Naive thymus-derived CD8-positive, alpha-beta T cell (primary cell): Measurements from ENCODE around the gene OR5AS1. TPM values are rescaled to one million over a fixed set of nuclear protein-coding genes. Genes with fewer than 3 reads are reported as not detected.
"Not testable (repeated sequence)": the region's sequence is repeated elsewhere in the genome, so short reads cannot be mapped to it uniquely, and the experiment has no call there.

Experiments
- ATAC-seq, 2 donors: fragments of 150-1000 bp; cut with Tn5 transposase in 1 of 2; sonication (Bioruptor Pico), chemical (Tn5 transposase) in 1 of 2; 1 replicate in 1 of 2; 2 replicates in 1 of 2; pipeline ENCODE4 v1.10.0; 2021; ENCODE audit warnings: mild to moderate bottlenecking in 2 of 2, moderate library complexity in 2 of 2
- POLR2A ChIA-PET: fragments of 350-600 bp; sonication (Branson Sonifier 250); formaldehyde crosslinking; loops from one replicate; lab custom pipeline; 2021; ENCODE audit warnings: antibody characterized with exemption; lab: Charles Lee
- DNase-seq, 10 donors: peaks; one replicate each; pipeline versions ENCODE4 v3.0.0 to v3.0.0-alpha.2; 2020 to 2022
- H3K27ac Mint-ChIP-seq, 10 donors: one replicate each; pipeline ENCODE4 v1.8.0; 2020 to 2022; ENCODE audit warnings: mild to moderate bottlenecking in 10 of 10, mixed read lengths in 10 of 10, moderate library complexity in 4 of 10, inconsistent platforms in 1 of 10
- H3K27me3 Mint-ChIP-seq, 5 donors: one replicate each; pipeline ENCODE4 v1.8.0; 2021 to 2022; ENCODE audit warnings: mixed read lengths in 5 of 5
- H3K36me3 Mint-ChIP-seq, 3 donors: one replicate each; pipeline ENCODE4 v1.8.0; 2020 to 2022; ENCODE audit warnings: mixed read lengths in 3 of 3, mild to moderate bottlenecking in 2 of 3, inconsistent platforms in 1 of 3
- H3K4me1 Mint-ChIP-seq, 4 donors: one replicate each; pipeline ENCODE4 v1.8.0; 2021 to 2022; ENCODE audit warnings: mixed read lengths in 4 of 4
- H3K4me3 Mint-ChIP-seq, 10 donors: one replicate each; pipeline ENCODE4 v1.8.0; 2020 to 2022; ENCODE audit warnings: mild to moderate bottlenecking in 10 of 10, mixed read lengths in 10 of 10, moderate library complexity in 6 of 10, inconsistent platforms in 1 of 10
- H3K9me3 Mint-ChIP-seq, 9 donors: one replicate each; pipeline ENCODE4 v1.8.0; 2020 to 2022; ENCODE audit warnings: mixed read lengths in 9 of 9, mild to moderate bottlenecking in 3 of 9, inconsistent platforms in 1 of 9, moderate library complexity in 1 of 9
- polyA plus RNA-seq, 3 donors: library from polyadenylated mRNA; unstranded; fragments of 300-500 nt; fragmentation: Illumina TruSeq; gene quantifications; one replicate each; pipeline ENCODE4 v1.2.3, GENCODE V29; 2021
- total RNA-seq, 8 experiments: library from RNA in 2 of 8; stranded (reverse) in 2 of 8; gene quantifications; one replicate each; pipeline ENCODE4 v1.2.3 and lab custom pipeline; 2021 to 2026

The OR5AS1 gene
- not detected for total RNA-seq
- not detected for polyA plus RNA-seq
- 0 to 0.09 (median 0) reads per million in 6 experiments for total RNA-seq (lab: John Stamatoyannopoulos, UW)

DNA sequence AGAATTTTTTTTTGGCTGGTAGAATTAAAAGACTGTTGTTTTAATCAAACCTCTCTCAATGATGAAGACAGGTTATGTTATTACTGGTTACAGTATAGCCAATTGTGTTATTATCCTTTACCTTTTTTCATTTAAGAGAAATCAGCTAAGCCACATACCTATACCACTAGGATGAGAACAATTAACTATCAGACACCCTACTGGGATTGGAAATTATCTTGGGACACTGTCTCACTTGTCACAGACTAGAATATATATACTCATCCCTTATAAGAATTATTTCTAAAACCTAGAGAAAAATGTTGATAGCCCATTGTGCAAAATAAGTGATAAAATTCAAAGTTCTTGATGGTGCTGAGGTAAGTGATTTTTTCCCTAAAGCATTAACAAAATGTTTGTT is at the start of gene OR5AS1:
TSS of gene OR5AS1 (plus strand) at position 301 of the 400 bp plus-strand sequence. CDS start 2,765 bp downstream, outside the sequence.
- Mint-ChIP-seq H3K4me3 (no peak within 1 kb of the TSS), H3K4me1 (no peaks in the 10 kb centered on the region), H3K27me3 (no peaks in the 10 kb centered on the region), H3K36me3 (peaks cover 0 to 4% (median 0%) of the 10 kb centered on the region in 3 donors), H3K9me3 (peaks cover 0 to 24% (median 10%) of the 10 kb centered on the region in 9 donors), H3K27ac (no peak within 1 kb of the TSS)
- POLR2A ChIA-PET = no interaction called here
- no peak for DNase-seq
- no peak for ATAC-seq

DNA sequence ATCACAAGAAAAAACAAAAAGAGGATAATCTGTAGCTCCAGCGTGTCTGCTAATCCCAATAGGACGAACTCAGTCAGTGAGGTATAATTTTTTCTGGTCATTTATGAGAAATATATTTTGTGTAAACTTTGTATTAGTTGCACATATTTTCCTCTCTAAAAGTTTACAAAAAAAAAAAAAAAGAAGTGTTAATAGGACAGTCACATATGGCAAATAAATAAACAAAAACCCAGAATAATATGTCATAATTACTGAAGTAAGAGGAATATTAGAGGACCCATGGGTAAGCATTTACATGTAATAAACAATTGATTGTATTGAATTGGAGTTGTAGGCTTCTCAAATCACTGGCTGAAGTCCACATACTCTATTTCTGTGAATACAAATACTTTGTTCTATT is 32.9 kb upstream of the OR5AS1 start, which contains the start of gene OR5F1:
TSS of gene OR5F1 (minus strand) at position 101 of the 400 bp plus-strand sequence. CDS start at position 101, 0 bp downstream.
- no peaks in the 10 kb centered on the region for H3K36me3 Mint-ChIP-seq
- peaks cover 0 to 43% (median 15%) of the 10 kb centered on the region in 9 donors for H3K9me3 Mint-ChIP-seq
- no peak within 1 kb of the TSS for H3K4me3 Mint-ChIP-seq
- DNase-seq = no peak
- no peaks in the 10 kb centered on the region for H3K27me3 Mint-ChIP-seq
- POLR2A ChIA-PET = no interaction called here
- H3K27ac Mint-ChIP-seq = no peak within 1 kb of the TSS
- no peak for ATAC-seq
- no peaks in the 10 kb centered on the region for H3K4me1 Mint-ChIP-seq

DNA sequence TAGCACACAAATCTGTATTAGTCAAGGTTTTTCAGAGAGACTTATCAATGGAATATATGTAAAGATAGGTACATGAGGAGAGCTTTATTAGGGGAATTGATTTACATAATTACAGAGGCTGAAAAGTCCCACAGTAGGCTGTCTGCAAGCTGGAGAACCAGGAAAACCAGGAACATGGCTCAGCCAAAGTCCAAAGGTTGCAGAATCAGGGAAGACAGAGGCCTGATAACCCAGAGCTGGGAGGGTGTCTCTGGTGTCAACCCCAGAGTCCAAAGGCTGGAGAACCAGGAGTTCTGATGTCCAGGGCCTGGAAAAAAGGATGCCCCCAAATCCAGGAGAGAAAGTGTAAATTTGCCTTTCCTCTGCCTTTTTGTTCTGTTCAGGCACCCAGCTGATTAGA is 16.7 kb upstream of the OR5AS1 start:
- Mint-ChIP-seq H3K9me3 (peaks cover 0 to 40% (median 12%) of the 10 kb centered on the region in 9 donors), H3K27me3 (no peaks in the 10 kb centered on the region), H3K27ac (no peak overlapping the region), H3K36me3 (no peaks in the 10 kb centered on the region), H3K4me1 (no peaks in the 10 kb centered on the region), H3K4me3 (no peak overlapping the region)
- no peak for ATAC-seq
- no peak for DNase-seq
- POLR2A ChIA-PET = no interaction called here

DNA sequence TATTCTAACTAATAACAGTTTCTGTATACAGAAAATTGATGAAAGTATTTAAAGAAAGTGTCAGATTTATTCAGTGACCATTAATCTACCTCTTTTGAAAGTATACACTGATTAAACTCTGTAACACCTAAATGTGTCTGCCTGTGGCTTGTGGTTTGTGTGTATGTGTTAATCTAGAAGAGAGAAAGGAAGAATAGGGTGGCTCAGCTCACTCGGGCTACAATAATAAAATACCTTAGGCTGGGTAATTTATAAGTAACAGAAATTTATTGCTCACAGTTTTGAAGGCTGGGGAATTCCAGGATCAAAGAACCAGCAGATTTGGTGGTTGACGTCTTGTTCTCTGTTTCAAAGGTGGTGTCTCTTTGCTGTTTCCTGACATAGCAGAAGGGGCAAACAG is 13.6 kb upstream of the OR5AS1 start:
- no peak overlapping the region for H3K27ac Mint-ChIP-seq
- H3K27me3 Mint-ChIP-seq = no peaks in the 10 kb centered on the region
- H3K4me1 Mint-ChIP-seq = no peaks in the 10 kb centered on the region
- ATAC-seq (no peak), DNase-seq (no peak)
- POLR2A ChIA-PET = no interaction called here
- H3K4me3 Mint-ChIP-seq = no peak overlapping the region
- peaks cover 0 to 41% (median 12%) of the 10 kb centered on the region in 9 donors for H3K9me3 Mint-ChIP-seq
- peaks cover 0 to 5% (median 0%) of the 10 kb centered on the region in 3 donors for H3K36me3 Mint-ChIP-seq

DNA sequence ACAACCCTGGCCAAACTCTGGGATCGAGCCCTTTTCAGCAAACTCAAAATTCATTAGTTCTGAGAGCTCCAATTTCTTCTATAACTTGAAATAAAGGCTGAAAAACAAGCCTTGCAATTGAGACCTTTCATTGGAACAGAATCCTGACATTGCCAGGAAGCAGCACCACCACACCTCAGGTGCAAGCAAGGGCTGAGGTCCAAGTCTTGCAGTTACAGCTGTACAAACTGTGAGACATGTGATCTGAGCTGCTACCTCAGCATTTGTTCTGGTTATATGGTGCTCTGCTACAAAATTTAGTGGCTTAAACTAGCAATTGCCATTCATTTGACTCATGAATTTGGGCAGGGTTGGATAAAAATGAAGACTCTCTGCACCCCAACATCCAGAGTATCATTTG is 18.1 kb downstream of the OR5AS1 start:
- H3K9me3 Mint-ChIP-seq = peaks cover 0 to 34% (median 7%) of the 10 kb centered on the region in 9 donors
- no peaks in the 10 kb centered on the region for H3K4me1 Mint-ChIP-seq
- no peak overlapping the region for H3K4me3 Mint-ChIP-seq
- no peaks in the 10 kb centered on the region for H3K27me3 Mint-ChIP-seq
- no peak for DNase-seq
- no peak for ATAC-seq
- H3K27ac Mint-ChIP-seq = no peak overlapping the region
- POLR2A ChIA-PET = no interaction called here
- peaks cover 0 to 4% (median 0%) of the 10 kb centered on the region in 3 donors for H3K36me3 Mint-ChIP-seq

DNA sequence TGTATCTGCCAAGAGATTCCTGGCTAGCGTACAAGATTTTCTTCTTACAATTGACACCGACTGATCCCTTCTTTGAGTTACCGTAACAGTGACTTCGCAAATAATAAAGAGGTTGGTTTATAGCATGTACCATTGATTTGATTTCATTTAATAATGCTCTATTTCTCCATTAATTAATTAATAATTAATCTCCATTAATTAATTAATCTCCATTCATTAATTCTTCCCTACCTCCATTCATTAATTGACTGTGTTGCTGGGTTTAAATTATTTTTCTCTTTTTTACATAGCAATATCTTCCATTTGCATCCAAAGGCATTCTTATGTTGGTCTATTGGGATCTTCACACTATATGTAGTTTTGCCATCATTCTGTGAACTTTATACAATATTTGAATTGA is 21.0 kb downstream of the OR5AS1 start:
- Mint-ChIP-seq H3K9me3 (peaks cover 0 to 24% (median 7%) of the 10 kb centered on the region in 9 donors), H3K36me3 (no peaks in the 10 kb centered on the region), H3K4me3 (no peak overlapping the region), H3K4me1 (no peaks in the 10 kb centered on the region), H3K27me3 (no peaks in the 10 kb centered on the region), H3K27ac (no peak overlapping the region)
- DNase-seq = no peak
- POLR2A ChIA-PET = no interaction called here
- no peak for ATAC-seq

DNA sequence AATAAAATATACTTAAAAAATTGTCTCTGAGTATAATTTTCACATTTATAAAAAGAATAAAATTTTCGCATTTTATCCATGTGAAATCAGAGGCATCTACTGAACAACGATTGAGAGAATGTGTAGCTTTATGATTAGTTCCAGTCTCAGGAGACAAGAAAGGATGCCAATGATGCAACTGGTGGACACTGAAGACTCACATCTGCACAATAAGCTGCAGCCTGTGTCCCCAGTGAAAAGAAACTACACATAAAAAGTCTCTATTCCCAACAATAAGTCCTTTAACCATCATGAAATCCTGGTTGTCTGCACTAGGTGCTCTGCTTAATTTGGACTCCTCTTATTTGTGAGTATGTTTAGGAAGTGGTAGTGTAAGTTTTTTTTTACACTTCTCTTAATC is 22.0 kb downstream of the OR5AS1 start:
- no peaks in the 10 kb centered on the region for H3K36me3 Mint-ChIP-seq
- DNase-seq = no peak
- H3K27me3 Mint-ChIP-seq = no peaks in the 10 kb centered on the region

DNA sequence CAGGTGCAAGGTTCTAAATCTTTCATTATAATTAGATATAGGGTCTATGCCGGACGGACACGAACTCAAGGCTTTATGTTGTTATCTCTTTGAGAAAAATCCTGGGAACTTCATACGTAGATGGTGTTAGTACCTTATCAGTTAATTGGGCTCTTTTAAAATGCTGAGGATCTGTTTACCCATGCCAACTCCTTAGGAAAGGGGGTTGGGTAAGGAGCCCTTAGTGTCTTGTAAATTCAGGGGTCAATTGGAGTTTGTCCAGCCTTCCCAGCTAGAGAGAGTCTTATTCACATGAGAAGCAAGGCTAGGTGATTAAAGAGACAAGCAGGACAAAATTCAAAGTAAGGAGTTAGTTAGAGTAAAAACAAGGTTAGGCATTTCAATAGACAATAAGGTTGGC is 28.9 kb downstream of the OR5AS1 start:
- H3K4me1 Mint-ChIP-seq, POLR2A ChIA-PET, DNase-seq, H3K27ac Mint-ChIP-seq, ATAC-seq, H3K4me3 Mint-ChIP-seq, H3K27me3 Mint-ChIP-seq: not testable (repeated sequence)
- H3K36me3 Mint-ChIP-seq = peaks cover 0 to 12% (median 0%) of the 10 kb centered on the region in 3 donors
- peaks cover 7 to 44% (median 18%) of the 10 kb centered on the region in 9 donors for H3K9me3 Mint-ChIP-seq

More for the DNA sequence above, 22.0 kb downstream of the OR5AS1 start:
- peaks cover 0 to 23% (median 9%) of the 10 kb centered on the region in 9 donors for H3K9me3 Mint-ChIP-seq
- no peak for ATAC-seq
- H3K4me1 Mint-ChIP-seq = peaks cover 0 to 1% (median 0%) of the 10 kb centered on the region in 4 donors
- POLR2A ChIA-PET = no interaction called here
- no peak overlapping the region for H3K4me3 Mint-ChIP-seq
- no peak overlapping the region for H3K27ac Mint-ChIP-seq

DNA sequence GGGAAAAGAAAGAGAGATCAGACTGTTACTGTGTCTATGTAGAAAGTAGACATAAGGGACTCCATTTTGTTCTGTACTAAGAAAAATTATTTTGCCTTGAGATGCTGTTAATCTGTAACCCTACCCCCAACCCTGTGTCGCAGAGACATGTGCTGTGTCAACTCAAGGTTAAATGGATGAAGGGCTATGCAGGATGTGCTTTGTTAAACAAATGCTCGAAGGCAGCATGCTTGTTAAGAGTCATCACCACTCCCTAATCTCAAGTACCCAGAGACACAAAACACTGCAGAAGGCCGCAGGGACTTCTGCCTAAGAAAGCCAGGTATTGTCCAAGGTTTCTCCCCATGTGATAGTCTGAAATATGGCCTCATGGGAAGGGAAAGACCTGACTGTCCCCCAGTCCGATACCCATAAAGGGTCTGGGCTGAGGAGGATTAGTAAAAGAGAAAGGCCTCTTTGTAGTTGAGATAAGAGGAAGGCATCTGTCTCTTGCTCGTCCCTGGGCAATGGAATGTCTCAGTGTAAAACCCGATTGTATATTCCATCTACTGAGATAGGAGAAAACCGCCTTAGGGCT is 30.3 kb downstream of the OR5AS1 start:
- Mint-ChIP-seq H3K36me3 (peaks cover 0 to 12% (median 0%) of the 10 kb centered on the region in 3 donors), H3K9me3 (peaks cover 7 to 44% (median 16%) of the 10 kb centered on the region in 9 donors)
- H3K4me3 Mint-ChIP-seq, H3K27me3 Mint-ChIP-seq, POLR2A ChIA-PET, H3K27ac Mint-ChIP-seq, ATAC-seq, DNase-seq, H3K4me1 Mint-ChIP-seq: not testable (repeated sequence)

DNA sequence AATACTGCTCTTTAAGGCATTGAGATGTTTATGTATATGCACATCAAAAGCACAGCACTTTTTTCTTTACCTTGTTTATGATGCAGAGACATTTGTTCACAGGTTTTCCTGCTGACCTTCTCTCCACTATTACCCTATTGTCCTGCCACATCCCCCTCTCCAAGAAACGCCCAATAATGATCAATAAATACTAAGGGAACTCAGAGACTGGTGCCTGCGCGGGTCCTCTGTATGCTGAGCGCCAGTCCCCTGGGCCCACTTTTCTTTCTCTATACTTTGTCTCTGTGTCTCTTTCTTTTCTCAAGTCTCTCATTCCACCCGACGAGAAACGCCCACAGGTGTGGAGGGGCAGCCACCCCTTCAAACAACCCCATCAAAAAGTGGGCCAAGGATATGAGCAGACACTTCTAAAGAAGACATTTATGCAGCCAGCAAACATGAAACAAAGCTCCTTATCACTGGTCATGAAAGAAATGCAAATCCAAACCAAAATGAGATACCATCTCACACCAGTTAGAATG is 30.9 kb downstream of the OR5AS1 start:
- H3K4me1 Mint-ChIP-seq, DNase-seq, H3K27ac Mint-ChIP-seq, H3K4me3 Mint-ChIP-seq, POLR2A ChIA-PET, ATAC-seq, H3K27me3 Mint-ChIP-seq: not testable (repeated sequence)
- Mint-ChIP-seq H3K36me3 (peaks cover 0 to 12% (median 0%) of the 10 kb centered on the region in 3 donors), H3K9me3 (peaks cover 7 to 44% (median 17%) of the 10 kb centered on the region in 9 donors)

DNA sequence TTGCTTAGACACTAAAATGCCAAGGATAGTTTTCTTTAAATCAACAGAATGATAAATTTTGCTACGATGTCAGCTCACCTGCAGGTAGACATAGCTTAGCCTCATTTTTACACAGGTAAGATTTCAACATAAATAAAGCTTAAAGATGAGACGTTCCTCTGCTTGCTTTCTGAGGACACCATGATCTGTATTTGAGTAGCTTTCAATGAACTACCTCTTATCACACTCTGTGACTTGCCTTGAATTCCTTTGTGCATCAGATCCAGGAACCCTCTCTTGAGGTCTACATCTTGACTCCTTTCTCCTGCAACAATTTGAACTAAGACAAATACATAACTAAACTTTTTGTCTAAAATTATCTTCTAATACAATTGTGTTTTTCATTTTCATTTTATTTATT is 39.5 kb downstream of the OR5AS1 start:
- Mint-ChIP-seq H3K9me3 (peaks cover 0 to 28% (median 9%) of the 10 kb centered on the region in 9 donors), H3K27ac (no peak overlapping the region), H3K4me1 (no peaks in the 10 kb centered on the region), H3K27me3 (no peaks in the 10 kb centered on the region), H3K36me3 (no peaks in the 10 kb centered on the region), H3K4me3 (no peak overlapping the region)
- no peak for ATAC-seq
- POLR2A ChIA-PET = no interaction called here
- no peak for DNase-seq
